Bronchial epithelial cell (primary cell): ENCODE data around the gene CUZD1. TPM values are rescaled to one million over a fixed set of nuclear protein-coding genes. Genes with fewer than 3 reads are reported as not detected.

Experiments
- DNase-seq: peaks from one replicate; pipeline ENCODE4 v3.0.0-alpha.2; 2010; ENCODE audit warnings: low read depth
- FAIRE-seq: peaks from 2 replicates; lab custom pipeline; 2011; peaks lifted over from hg19 to GRCh38; lab: Jason Lieb, UNC
- H3K27me3 ChIP-seq: 2 replicates; pipeline ENCODE4 v1.5.1; 2011; ENCODE audit warnings: low read length; ENCODE audit not compliant: control insufficient read depth, insufficient read depth
- H3K36me3 ChIP-seq: 2 replicates; pipeline ENCODE4 v1.5.1; 2011; ENCODE audit warnings: low read length; ENCODE audit not compliant: control insufficient read depth, insufficient read depth
- H3K4me3 ChIP-seq: 2 replicates; pipeline ENCODE4 v1.5.1; 2011; ENCODE audit warnings: mild to moderate bottlenecking, low read depth, low read length, control low read depth
- CTCF ChIP-seq: IDR thresholded peaks from 2 replicates; pipeline ENCODE4 v1.5.1; 2011; ENCODE audit warnings: mild to moderate bottlenecking, moderate library complexity, low read length, control low read depth, inconsistent platforms; ENCODE audit not compliant: insufficient read depth, severe bottlenecking
- total RNA-seq: library from RNA; depleted of rRNA; stranded (reverse); fragments of >200 nt; gene quantifications from 2 replicates; pipeline ENCODE4 v1.2.1, GENCODE V29; 2014

Gene CUZD1
- total RNA-seq, 1 donor from 2014 or later: 0.79 TPM

GRCh38 chr10:122795924-122796323 is 49.7 kb downstream of the CUZD1 start:
- FAIRE-seq: no peak
- DNase-seq: no peak
- no peak for TF ChIP-seq CTCF
- no peak overlapping the region for H3K4me3 ChIP-seq
- no peaks in the 10 kb centered on the region for H3K27me3 ChIP-seq
- H3K36me3 ChIP-seq: no peaks in the 10 kb centered on the region

GRCh38 chr10:122786269-122786668 is 59.4 kb downstream of the CUZD1 start:
- FAIRE-seq (no peak), DNase-seq (peak; percentile 18)
- no peak for TF ChIP-seq CTCF
- H3K4me3 ChIP-seq: no peak overlapping the region
- no peaks in the 10 kb centered on the region for H3K36me3 ChIP-seq
- H3K27me3 ChIP-seq: no peaks in the 10 kb centered on the region

GRCh38 chr10:122782911-122783310 is 62.7 kb downstream of the CUZD1 start:
- FAIRE-seq (no peak), DNase-seq (no peak)
- TF ChIP-seq CTCF: no peak

More at GRCh38 chr10:122782911-122783310, 62.7 kb downstream of the CUZD1 start:
- Histone ChIP-seq H3K4me3 (no peak overlapping the region), H3K36me3 (no peaks in the 10 kb centered on the region), H3K27me3 (no peaks in the 10 kb centered on the region)

Other genes starting within 250 kb of the CUZD1 start
- gene C10orf120, start 146.0 kb downstream of the CUZD1 start, total RNA-seq: not detected in 2 replicates
- gene FAM24B, start 33.7 kb upstream of the CUZD1 start, total RNA-seq: 7.9 and 11.1 TPM in 2 replicates
- not detected in 2 replicates for gene FAM24A, start 64.8 kb upstream of the CUZD1 start, total RNA-seq
- gene C10orf88, start 108.4 kb upstream of the CUZD1 start, total RNA-seq: 10.0 and 15.1 TPM in 2 replicates
- 3.7 and 4.2 TPM in 2 replicates for gene PSTK, start 134.5 kb upstream of the CUZD1 start, total RNA-seq
- gene IKZF5, start 162.9 kb upstream of the CUZD1 start, total RNA-seq: 1.9 and 2.1 TPM in 2 replicates
- gene ACADSB, start 163.1 kb upstream of the CUZD1 start, total RNA-seq: 3.4 and 5.4 TPM in 2 replicates